IMR-90 (cell line): ENCODE data around the gene HEATR5A. TPM values are rescaled to one million over a fixed set of nuclear protein-coding genes. Genes with fewer than 3 reads are reported as not detected.

ENCODE experiments used
- ATAC-seq: fragments of 200-7000 bp; cut with Tn5 transposase; 2 replicates; pipeline ENCODE4 v1.9.1; 2020; ENCODE audit warnings: low read depth, mild to moderate bottlenecking, moderate library complexity
- BruUV-seq: library from RNA; stranded (reverse); fragments of 400-500 nt; replicated peaks from 2 replicates; lab custom pipeline; 2021; lab: Mats Ljungman, UMichigan
- CTCF ChIA-PET: fragments of 300-600 bp; formaldehyde crosslinking; extraction: SDS; loops from one replicate; lab custom pipeline; 2021; ENCODE audit warnings: antibody characterized with exemption; lab: Yijun Ruan, JAX
- POLR2A ChIA-PET: fragments of 300-600 bp; sonication (Branson Sonifier 250); formaldehyde crosslinking; loops from one replicate; lab custom pipeline; 2022; ENCODE audit warnings: antibody characterized with exemption; ENCODE audit not compliant: unreplicated experiment; lab: Charles Lee
- DNase-seq: peaks from one replicate; pipeline ENCODE4 v3.0.0; 2013
- H2AFZ ChIP-seq: replicated peaks from 2 replicates; pipeline ENCODE3; 2013; ENCODE audit warnings: low read length, mild to moderate bottlenecking; ENCODE audit not compliant: poor library complexity
- H2AK5ac ChIP-seq: 2 replicates; pipeline ENCODE4 v1.6.1; 2013; ENCODE audit warnings: low read depth, low read length, inconsistent platforms
- H2AK9ac ChIP-seq: replicated peaks from 2 replicates; pipeline ENCODE3; 2013; ENCODE audit warnings: mild to moderate bottlenecking, low read depth, low read length, moderate library complexity; ENCODE audit not compliant: poor library complexity
- H2BK120ac ChIP-seq: 2 replicates; pipeline ENCODE4 v1.6.1; 2013; ENCODE audit warnings: low read depth, low read length, inconsistent platforms
- H2BK15ac ChIP-seq: 3 replicates; pipeline ENCODE4 v1.6.1; 2013; ENCODE audit warnings: low read depth, low read length, inconsistent platforms
- H2BK20ac ChIP-seq: 2 replicates; pipeline ENCODE4 v1.6.1; 2013; ENCODE audit warnings: low read depth, mild to moderate bottlenecking, inconsistent platforms, low read length, moderate library complexity
- H2BK5ac ChIP-seq: 2 replicates; pipeline ENCODE4 v1.6.1; 2013; ENCODE audit warnings: mild to moderate bottlenecking, low read depth, low read length, inconsistent platforms; ENCODE audit not compliant: poor library complexity, severe bottlenecking
- H3K14ac ChIP-seq: replicated peaks from 2 replicates; pipeline ENCODE4 v1.6.1; 2013; ENCODE audit warnings: low read depth, low read length, inconsistent platforms
- H3K18ac ChIP-seq: 2 replicates; pipeline ENCODE4 v1.6.1; 2013; ENCODE audit warnings: low read depth, low read length, control low read depth
- H3K23ac ChIP-seq: 2 replicates; pipeline ENCODE4 v1.6.1; 2013; ENCODE audit warnings: low read depth, low read length, inconsistent platforms
- H3K27ac ChIP-seq: 2 replicates; pipeline ENCODE4 v1.5.1; 2013; ENCODE audit warnings: mild to moderate bottlenecking, control low read depth, low read length; ENCODE audit not compliant: insufficient read depth
- H3K27me3 ChIP-seq: 2 replicates; pipeline ENCODE4 v1.6.1; 2013; ENCODE audit warnings: low read length; ENCODE audit not compliant: control insufficient read depth, insufficient read depth
- H3K36me3 ChIP-seq: 2 replicates; pipeline ENCODE4 v1.6.1; 2013; ENCODE audit warnings: low read length, mixed read lengths; ENCODE audit not compliant: control insufficient read depth, insufficient read depth
- H3K4ac ChIP-seq: 2 replicates; pipeline ENCODE4 v1.6.1; 2013; ENCODE audit warnings: low read depth, low read length, inconsistent platforms
- H3K4me1 ChIP-seq: 2 replicates; pipeline ENCODE4 v1.6.1; 2013; ENCODE audit warnings: low read length, mixed read lengths; ENCODE audit not compliant: control insufficient read depth, insufficient read depth
- H3K4me2 ChIP-seq: 2 replicates; pipeline ENCODE4 v1.6.1; 2013; ENCODE audit warnings: low read depth, mild to moderate bottlenecking, control low read depth, low read length, moderate library complexity
- H3K4me3 ChIP-seq: 2 replicates; pipeline ENCODE4 v1.5.1; 2013; ENCODE audit warnings: low read depth, mild to moderate bottlenecking, control low read depth, low read length, moderate library complexity; ENCODE audit not compliant: insufficient read depth
- H3K56ac ChIP-seq: 2 replicates; pipeline ENCODE4 v1.6.1; 2013; ENCODE audit warnings: low read length, inconsistent platforms; ENCODE audit not compliant: insufficient read depth; ENCODE audit errors: extremely low read depth
- H3K79me1 ChIP-seq, 2 experiments: 2 replicates each; pipeline ENCODE4 v1.6.1; 2013; ENCODE audit warnings: low read length in 2 of 2, inconsistent platforms in 1 of 2, low read depth in 1 of 2
- H3K9ac ChIP-seq: 2 replicates; pipeline ENCODE4 v1.6.1; 2013; ENCODE audit warnings: low read depth, low read length, control low read depth
- H3K9me1 ChIP-seq: 2 replicates; pipeline ENCODE4 v1.6.1; 2013; ENCODE audit warnings: low read length, inconsistent platforms; ENCODE audit not compliant: insufficient read depth
- H3K9me3 ChIP-seq: 2 replicates; pipeline ENCODE4 v1.6.1; 2013; ENCODE audit warnings: low read length; ENCODE audit not compliant: control insufficient read depth, insufficient read depth
- H4K20me1 ChIP-seq: 2 replicates; pipeline ENCODE4 v1.6.1; 2013; ENCODE audit warnings: low read length, inconsistent platforms; ENCODE audit not compliant: insufficient read depth
- H4K5ac ChIP-seq: 2 replicates; pipeline ENCODE4 v1.6.1; 2013; ENCODE audit warnings: mild to moderate bottlenecking, low read depth, low read length, control low read depth
- H4K8ac ChIP-seq, 2 experiments: 2 replicates each; pipeline ENCODE4 v1.6.1; 2013; ENCODE audit warnings: low read depth in 2 of 2, low read length in 2 of 2, control low read depth in 1 of 2, inconsistent platforms in 1 of 2
- H4K91ac ChIP-seq: 2 replicates; pipeline ENCODE4 v1.6.1; 2013; ENCODE audit warnings: low read depth, low read length, inconsistent platforms; ENCODE audit not compliant: insufficient read depth
- BHLHE40 ChIP-seq: fragments of 150-350 bp; IDR thresholded peaks from 2 replicates; pipeline ENCODE4 v1.6.1; 2016; ENCODE audit warnings: mild to moderate bottlenecking, low read depth, low read length
- CEBPB ChIP-seq: IDR thresholded peaks from 2 replicates; pipeline ENCODE4 v1.6.1; 2012; ENCODE audit warnings: low read depth, low read length, improper control_type of control experiment
- CHD1 ChIP-seq: IDR thresholded peaks from 2 replicates; pipeline ENCODE4 v1.6.1; 2012; ENCODE audit warnings: low read depth, low read length, improper control_type of control experiment
- MAZ ChIP-seq: IDR thresholded peaks from 2 replicates; pipeline ENCODE4 v1.6.1; 2012; ENCODE audit warnings: low read depth, mild to moderate bottlenecking, low read length, improper control_type of control experiment, moderate library complexity, borderline replicate concordance
- MXI1 ChIP-seq: IDR thresholded peaks from 2 replicates; pipeline ENCODE4 v1.6.1; 2012; ENCODE audit warnings: low read depth, mild to moderate bottlenecking, low read length, moderate library complexity, borderline replicate concordance
- NFE2L2 ChIP-seq: fragments of 150-350 bp; IDR thresholded peaks from 2 replicates; pipeline ENCODE4 v1.6.1; 2016; ENCODE audit warnings: low read depth, mild to moderate bottlenecking, low read length
- POLR2A ChIP-seq: IDR thresholded peaks from 2 replicates; pipeline ENCODE4 v1.6.1; 2012; ENCODE audit warnings: mild to moderate bottlenecking, low read depth, low read length
- RAD21 ChIP-seq: IDR thresholded peaks from 2 replicates; pipeline ENCODE4 v1.6.1; 2012; ENCODE audit warnings: low read length, improper control_type of control experiment
- RCOR1 ChIP-seq: IDR thresholded peaks from 2 replicates; pipeline ENCODE4 v1.6.1; 2012; ENCODE audit warnings: mild to moderate bottlenecking, low read length, improper control_type of control experiment; ENCODE audit not compliant: insufficient replicate concordance
- SMC3 ChIP-seq: fragments of 150-350 bp; IDR thresholded peaks from 2 replicates; pipeline ENCODE4 v1.6.1; 2016; ENCODE audit warnings: low read depth, mild to moderate bottlenecking, antibody characterized with exemption, low read length, moderate library complexity
- USF2 ChIP-seq: fragments of 150-350 bp; IDR thresholded peaks from 2 replicates; pipeline ENCODE4 v1.6.1; 2017; ENCODE audit warnings: mild to moderate bottlenecking, antibody characterized with exemption, low read length, low read depth
- WGBS, 2 experiments: methylation state at CpG; one replicate each; pipeline versions ENCODE4 v1.1.5 to v1.1.7; 2013; ENCODE audit warnings: missing lambda C conversion rate in 2 of 2; ENCODE audit not compliant: insufficient read length in 1 of 2; ENCODE audit errors: extremely low coverage in 2 of 2; 5-methylcytosine and 5-hydroxymethylcytosine counted together
- dilution Hi-C: fragments of 300-500 bp; cut with HindIII; formaldehyde crosslinking; loops from one replicate; pipeline ENCODE4 v1.14.3; 2018; ENCODE audit warnings: low sequenced_read_pairs; ENCODE audit not compliant: unreplicated experiment
- in situ Hi-C: fragments of 300-500 bp; cut with MboI; formaldehyde crosslinking; loops from 3 replicates; pipeline ENCODE4 v1.14.3; 2019; ENCODE audit warnings: low sequenced_read_pairs, inconsistent platforms, mixed read lengths
- intact Hi-C: fragments of 100-400 bp; cut with micrococcal nuclease; formaldehyde crosslinking; loops from 2 replicates; pipeline ENCODE4 v1.10.0; 2022
- polyA plus RNA-seq, 3 experiments: library from polyadenylated mRNA; depleted of rRNA; stranded (reverse); fragments of >200 nt; gene quantifications; 2 replicates each; pipeline ENCODE4 v1.2.3, GENCODE V29; 2012; ENCODE audit warnings: low replicate concordance in 1 of 3
- total RNA-seq: library from RNA; depleted of rRNA; stranded (reverse); fragments of >200 nt; gene quantifications from 2 replicates; pipeline ENCODE4 v1.2.3, GENCODE V29; 2012
- TF ChIP-seq, protein P1 (sequence below): fragments of 150-350 bp; IDR thresholded peaks from 2 replicates; pipeline ENCODE4 v1.6.1; 2016; ENCODE audit warnings: low read depth, mild to moderate bottlenecking, low read length, moderate library complexity, borderline replicate concordance

The HEATR5A gene
- total and polyA plus RNA-seq, 2 of the 4 experiments (the other 2 are of a cell fraction) = 14.0 to 48.9 TPM

- Histone ChIP-seq H3K14ac (no peak overlapping the region), H2BK5ac (no peak overlapping the region), H3K9ac (no peak overlapping the region), H4K8ac (no peak overlapping the region), H3K9me3 (peaks cover 8% of the 10 kb centered on the region), H3K4me3 (no peak overlapping the region), H4K91ac (no peak overlapping the region), H4K20me1 (no peaks in the 10 kb centered on the region), H2BK20ac (no peak overlapping the region), H3K23ac (no peak overlapping the region), H3K56ac (no peak overlapping the region), H2BK120ac (no peak overlapping the region), H3K79me1 (no peaks in the 10 kb centered on the region), H2BK15ac (no peak overlapping the region), H3K36me3 (no peaks in the 10 kb centered on the region), H3K27me3 (no peaks in the 10 kb centered on the region), H2AFZ (no peak overlapping the region), H2AK9ac (no peak overlapping the region), H3K18ac (no peak overlapping the region), H3K4me2 (no peak overlapping the region), H3K9me1 (no peaks in the 10 kb centered on the region), H3K4me1 (no peaks in the 10 kb centered on the region), H3K4ac (no peak overlapping the region), H2AK5ac (no peak overlapping the region), H3K27ac (no peak overlapping the region), H4K5ac (no peak overlapping the region)
- intact Hi-C loops (no loop called here), dilution Hi-C loops (no loop called here), in situ Hi-C loops (no loop called here)
- no TSS peak for BruUV-seq
- no peak for DNase-seq
- no CpG with 5 or more reads among the region's 1 CpG for WGBS, 2 experiments
- no peak for TF ChIP-seq RAD21
- no peak for TF ChIP-seq USF2
- TF ChIP-seq CHD1 = no peak
- TF ChIP-seq, protein P1, sequence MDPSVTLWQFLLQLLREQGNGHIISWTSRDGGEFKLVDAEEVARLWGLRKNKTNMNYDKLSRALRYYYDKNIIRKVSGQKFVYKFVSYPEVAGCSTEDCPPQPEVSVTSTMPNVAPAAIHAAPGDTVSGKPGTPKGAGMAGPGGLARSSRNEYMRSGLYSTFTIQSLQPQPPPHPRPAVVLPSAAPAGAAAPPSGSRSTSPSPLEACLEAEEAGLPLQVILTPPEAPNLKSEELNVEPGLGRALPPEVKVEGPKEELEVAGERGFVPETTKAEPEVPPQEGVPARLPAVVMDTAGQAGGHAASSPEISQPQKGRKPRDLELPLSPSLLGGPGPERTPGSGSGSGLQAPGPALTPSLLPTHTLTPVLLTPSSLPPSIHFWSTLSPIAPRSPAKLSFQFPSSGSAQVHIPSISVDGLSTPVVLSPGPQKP = no peak
- TF ChIP-seq CEBPB = no peak
- no peak for TF ChIP-seq POLR2A
- TF ChIP-seq BHLHE40 = no peak
- no peak for TF ChIP-seq NFE2L2
- TF ChIP-seq SMC3 = no peak
- no peak for TF ChIP-seq MAZ
- TF ChIP-seq RCOR1 = no peak
- TF ChIP-seq MXI1 = no peak
- CTCF ChIA-PET = no interaction called here
- ATAC-seq = no peak
- POLR2A ChIA-PET = no interaction called here
Measured at GRCh38 chr14:31278883-31279282, 141.5 kb downstream of the HEATR5A start.
